Measurements from ENCODE around the gene C1QB.

C1QB gene

GRCh38 chr1:22691031-22691753, 38.2 kb downstream of the C1QB start:
- in situ Hi-C loops (cut with HindIII; ENCODE audit: low sequenced_read_pairs) = no loop called here

DNA sequence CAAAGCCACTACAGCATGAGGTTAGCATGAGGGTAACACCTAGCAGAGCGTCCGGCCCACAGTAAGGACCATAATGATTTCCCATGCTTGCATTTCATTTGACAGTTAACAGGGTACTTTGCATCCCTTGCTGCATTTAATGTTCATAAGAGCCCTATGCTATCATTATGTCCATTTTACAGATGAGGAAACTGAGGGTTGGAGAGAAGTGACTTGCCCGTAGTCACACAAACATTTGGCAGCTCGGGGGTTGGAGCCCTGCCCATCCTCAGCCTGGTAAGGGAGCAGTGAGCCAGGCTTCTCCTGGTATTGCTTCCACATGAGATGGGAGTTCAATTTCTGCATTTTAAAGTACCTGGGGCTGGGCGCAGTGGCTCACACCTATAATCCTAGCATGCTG, 41.1 kb downstream of the C1QB start:
- in situ Hi-C loops (cut with HindIII; ENCODE audit: low sequenced_read_pairs) = no loop called here

DNA sequence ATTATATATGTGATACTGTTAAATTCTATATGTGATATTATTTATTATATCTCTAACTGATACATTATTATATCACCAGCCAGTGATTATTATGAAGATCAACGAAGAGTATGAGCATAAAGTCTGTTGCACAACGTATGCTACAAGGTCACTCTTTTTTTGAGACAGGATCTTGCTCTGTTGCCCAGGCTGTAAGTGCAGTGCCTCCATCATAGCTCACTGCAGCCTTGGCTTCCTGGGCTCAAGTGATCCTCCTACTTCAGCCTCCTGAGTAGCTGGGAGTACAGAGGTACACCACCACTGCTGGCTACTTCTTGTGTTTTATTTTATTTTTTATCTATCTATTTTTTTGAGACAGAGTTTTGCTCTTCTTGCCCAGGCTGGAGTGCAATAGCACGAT, 43.6 kb downstream of the C1QB start:
- in situ Hi-C loops (cut with HindIII; ENCODE audit: low sequenced_read_pairs) = no loop called here

DNA sequence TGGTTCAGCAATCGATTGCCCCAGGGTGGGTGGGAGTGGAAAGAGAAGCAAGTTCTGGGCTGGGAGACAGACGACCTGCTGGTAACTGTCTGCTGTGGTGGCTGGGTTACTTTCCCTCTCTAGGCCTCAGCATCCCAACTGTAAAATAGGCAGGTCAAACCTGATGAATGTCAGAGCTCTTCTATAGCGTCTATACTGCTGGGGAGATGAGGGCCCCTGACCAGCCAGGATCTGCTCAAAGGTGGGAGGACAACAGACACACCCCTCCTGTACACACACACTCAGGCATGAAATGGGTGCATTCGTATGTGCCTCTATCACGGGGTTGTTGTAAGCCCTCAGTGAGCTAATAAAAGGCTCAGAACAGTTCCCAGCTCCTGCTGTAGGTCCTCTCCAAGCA, 44.9 kb downstream of the C1QB start:
- in situ Hi-C loops (cut with HindIII; ENCODE audit: low sequenced_read_pairs) = no loop called here

- in situ Hi-C loops (cut with HindIII; ENCODE audit: low sequenced_read_pairs) = loop anchor here (25.0 kb wide), 1 partner anchor 187 kb away; no protein-coding TSS in a partner anchor
These were observed 46.9 kb downstream of the C1QB start for GRCh38 chr1:22699681-22700520.

GRCh38 chr1:22702296-22703085, 49.5 kb downstream of the C1QB start:
- in situ Hi-C loops (cut with HindIII; ENCODE audit: low sequenced_read_pairs) = loop anchor here (25.0 kb wide), 1 partner anchor 185 kb away; no protein-coding TSS in a partner anchor

GRCh38 chr1:22704440-22705067, 51.5 kb downstream of the C1QB start:
- in situ Hi-C loops (cut with HindIII; ENCODE audit: low sequenced_read_pairs) = loop anchor here (25.0 kb wide), 1 partner anchor 183 kb away; no protein-coding TSS in a partner anchor

DNA sequence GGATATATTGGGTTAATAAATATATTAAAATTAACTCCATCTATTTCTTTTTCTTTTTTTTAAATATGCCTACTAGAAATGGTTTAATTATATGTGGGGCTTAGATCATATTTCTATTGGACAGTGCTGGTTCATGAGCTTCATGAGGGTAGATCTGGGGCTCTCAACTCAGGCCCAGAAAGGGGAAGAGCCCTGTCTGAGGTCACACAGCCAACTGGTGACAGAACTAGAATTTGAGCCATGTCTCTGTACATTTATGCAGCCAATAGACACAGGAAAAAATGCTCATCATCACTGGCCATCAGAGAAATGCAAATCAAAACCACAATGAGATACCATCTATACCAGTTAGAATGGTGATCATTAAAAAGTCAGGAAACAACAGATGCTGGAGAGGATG, 52.5 kb downstream of the C1QB start:
- in situ Hi-C loops (cut with HindIII; ENCODE audit: low sequenced_read_pairs) = loop anchor here (25.0 kb wide), 1 partner anchor 182 kb away; no protein-coding TSS in a partner anchor

- in situ Hi-C loops (cut with HindIII; ENCODE audit: low sequenced_read_pairs) = loop anchor here (25.0 kb wide), 1 partner anchor 181 kb away; no protein-coding TSS in a partner anchor
These were observed 53.1 kb downstream of the C1QB start for GRCh38 chr1:22706100-22706499.

GRCh38 chr1:22708777-22709176, 55.7 kb downstream of the C1QB start:
- in situ Hi-C loops (cut with HindIII; ENCODE audit: low sequenced_read_pairs) = loop anchor here (25.0 kb wide), 1 partner anchor 179 kb away; no protein-coding TSS in a partner anchor

DNA sequence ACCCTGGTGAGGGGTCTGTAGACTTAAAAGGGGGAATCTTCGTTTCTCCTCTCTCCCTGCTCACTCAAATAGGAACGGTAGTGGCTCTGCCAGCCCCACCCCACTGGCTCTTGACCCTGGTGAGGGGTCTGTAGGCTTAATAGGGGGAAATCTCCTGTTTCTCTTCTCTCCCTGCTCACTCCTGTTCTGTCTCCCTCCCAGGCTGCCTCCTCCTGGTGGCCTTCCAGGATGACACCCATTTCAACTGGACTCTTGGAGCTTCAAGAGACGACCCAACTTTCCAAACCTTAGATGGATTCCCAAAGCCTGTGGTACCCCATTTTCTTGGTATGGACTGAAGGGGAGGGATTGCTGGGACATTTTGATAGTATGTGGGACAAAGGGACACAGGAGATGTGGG, 56.2 kb downstream of the C1QB start:
- in situ Hi-C loops (cut with HindIII; ENCODE audit: low sequenced_read_pairs) = loop anchor here (25.0 kb wide), 1 partner anchor 178 kb away; no protein-coding TSS in a partner anchor

GRCh38 chr1:22709891-22710700, 57.1 kb downstream of the C1QB start:
- in situ Hi-C loops (cut with HindIII; ENCODE audit: low sequenced_read_pairs) = loop anchor here (25.0 kb wide), 1 partner anchor 177 kb away; no protein-coding TSS in a partner anchor

DNA sequence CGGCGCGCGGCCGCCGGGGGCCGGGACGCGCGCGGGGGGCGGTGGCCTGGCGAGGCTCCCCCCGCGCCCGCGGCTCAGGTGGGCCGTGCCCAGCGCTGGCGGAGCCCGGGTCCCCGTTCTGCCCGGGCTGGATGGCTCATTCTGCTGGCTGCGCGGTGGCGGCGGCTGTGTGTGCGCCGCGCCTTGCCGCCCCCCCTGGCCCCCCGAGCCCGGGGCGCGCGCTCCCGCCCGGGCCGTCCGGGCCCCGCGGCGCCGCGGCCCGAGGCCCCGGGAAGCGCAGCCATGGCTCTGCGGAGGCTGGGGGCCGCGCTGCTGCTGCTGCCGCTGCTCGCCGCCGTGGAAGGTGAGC, 57.6 kb downstream of the C1QB start, which contains the start of gene EPHB2:
EPHB2 (plus strand) TSS at position 139 of the 349 bp plus-strand sequence; CDS start at position 283, 144 bp downstream.
- in situ Hi-C loops (cut with HindIII; ENCODE audit: low sequenced_read_pairs) = loop anchor here (25.0 kb wide), 1 partner anchor 177 kb away; no protein-coding TSS in a partner anchor

GRCh38 chr1:22711071-22711470, 58.0 kb downstream of the C1QB start:
- in situ Hi-C loops (cut with HindIII; ENCODE audit: low sequenced_read_pairs) = loop anchor here (25.0 kb wide), 1 partner anchor 176 kb away; no protein-coding TSS in a partner anchor

All from DLD1 (cell line).